Activated CD4-positive, alpha-beta T cell treated with anti-CD3 and anti-CD28 coated beads, Interleukin-2, amount 50 U/mL, for 1 hour (primary cell): ENCODE results near the gene BAZ2B.

Experiments
- DNase-seq: peaks from one replicate; pipeline ENCODE4 v3.0.0-alpha.2; 2020

BAZ2B gene

DNA sequence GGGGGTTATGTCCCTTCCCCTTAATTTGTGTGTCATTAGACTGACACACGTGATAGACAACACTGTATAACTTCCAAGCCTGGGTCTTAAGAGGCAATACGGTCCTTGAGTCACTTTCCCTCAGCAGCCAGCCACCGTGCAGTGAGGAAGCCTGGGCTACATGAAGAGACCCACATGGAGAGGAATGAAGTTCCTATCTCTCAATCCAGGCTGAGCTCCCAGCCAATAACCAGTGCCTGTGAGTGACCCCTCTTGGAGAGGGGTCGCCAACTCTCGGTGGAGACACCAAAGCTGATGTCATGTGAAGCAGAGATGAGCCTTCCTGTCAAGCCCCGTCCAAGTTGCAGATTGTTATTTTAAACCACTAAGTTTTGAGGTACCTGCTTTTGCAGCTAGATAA, 324.2 kb downstream of the BAZ2B start:
- DNase-seq = no peak

DNA sequence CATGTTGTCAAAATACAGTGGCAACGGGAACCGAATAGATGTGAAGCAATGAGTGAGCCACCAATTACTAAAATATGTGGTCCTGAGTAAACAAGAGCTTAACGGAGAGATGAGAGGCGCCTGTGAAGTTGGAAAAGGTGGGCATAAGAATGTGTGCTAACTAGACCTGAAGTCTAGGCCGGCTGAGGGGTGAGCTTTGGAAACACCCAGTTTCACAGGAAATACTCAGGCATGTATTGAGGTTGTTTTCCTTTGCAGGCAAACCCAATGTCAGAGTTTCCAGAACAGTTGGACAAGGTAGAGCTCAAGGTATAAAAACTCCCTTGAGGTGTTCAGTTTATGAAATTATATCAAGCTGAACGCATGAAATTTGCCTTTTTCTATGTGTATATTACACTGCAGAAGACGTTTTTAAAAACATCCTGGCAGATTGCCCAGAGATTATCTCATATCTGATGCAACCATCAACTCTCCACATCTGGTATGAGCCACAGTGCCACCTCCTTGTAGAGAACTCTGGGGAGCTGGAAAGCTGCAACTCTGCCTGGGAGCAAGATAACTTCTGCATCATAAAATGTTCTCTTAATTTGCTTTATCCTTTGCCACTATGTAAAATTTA, 325.9 kb downstream of the BAZ2B start:
- no peak for DNase-seq

DNA sequence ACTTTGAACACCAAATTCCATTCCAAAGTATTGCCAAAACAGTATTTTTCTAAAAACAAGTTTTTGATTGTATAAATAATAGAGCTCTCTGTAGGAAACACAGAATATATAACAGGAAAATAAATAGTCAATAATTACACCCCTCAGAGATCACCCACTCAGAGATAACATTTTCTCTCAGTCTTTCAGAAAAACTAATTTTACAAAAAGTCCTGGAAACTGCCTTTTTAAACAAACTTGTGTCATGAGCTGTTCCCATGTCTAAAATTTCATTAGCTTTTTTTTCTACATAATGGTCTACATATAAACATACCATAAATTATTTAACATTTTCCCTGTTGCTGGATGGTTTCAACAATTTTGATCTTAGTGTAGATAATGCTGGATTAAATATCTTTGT, 328.6 kb downstream of the BAZ2B start:
- DNase-seq = no peak

DNA sequence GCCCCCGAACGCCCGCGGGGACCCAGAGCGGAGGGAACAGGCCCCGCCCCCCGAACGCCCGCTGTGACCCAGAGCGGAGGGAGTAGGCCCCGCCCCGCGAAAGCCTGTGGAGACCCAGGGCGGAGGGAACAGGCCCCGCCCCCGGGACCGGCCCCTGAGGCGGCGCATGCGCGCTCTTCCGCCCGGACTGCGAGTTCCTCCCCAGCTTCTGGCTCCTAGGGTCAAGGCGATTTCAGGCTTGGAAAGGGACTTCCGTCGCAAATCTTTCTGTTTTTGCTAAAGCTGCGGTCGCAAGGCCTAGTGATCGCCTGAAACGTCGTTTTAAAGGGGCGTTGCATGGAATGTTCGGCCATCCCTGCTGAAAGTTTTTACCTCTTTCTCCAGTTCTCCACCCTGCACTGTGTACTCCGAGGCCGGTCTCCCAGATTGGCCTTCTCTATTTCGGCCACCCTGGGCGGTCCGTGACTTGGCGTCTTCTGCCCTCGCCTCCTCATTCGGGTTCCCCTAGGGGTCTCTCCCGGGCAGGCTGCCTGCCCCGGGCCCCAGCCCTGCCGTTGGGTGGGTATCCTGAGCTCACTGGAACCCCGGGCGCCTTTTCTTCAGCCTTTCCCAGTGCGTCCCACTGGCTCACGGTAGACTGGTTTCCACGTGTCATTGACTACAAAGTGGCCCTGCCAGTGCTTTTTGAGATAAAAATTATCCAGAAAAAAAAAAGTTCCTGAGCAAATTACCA, 329.5 kb downstream of the BAZ2B start:
- DNase-seq = peak; percentile 98

DNA sequence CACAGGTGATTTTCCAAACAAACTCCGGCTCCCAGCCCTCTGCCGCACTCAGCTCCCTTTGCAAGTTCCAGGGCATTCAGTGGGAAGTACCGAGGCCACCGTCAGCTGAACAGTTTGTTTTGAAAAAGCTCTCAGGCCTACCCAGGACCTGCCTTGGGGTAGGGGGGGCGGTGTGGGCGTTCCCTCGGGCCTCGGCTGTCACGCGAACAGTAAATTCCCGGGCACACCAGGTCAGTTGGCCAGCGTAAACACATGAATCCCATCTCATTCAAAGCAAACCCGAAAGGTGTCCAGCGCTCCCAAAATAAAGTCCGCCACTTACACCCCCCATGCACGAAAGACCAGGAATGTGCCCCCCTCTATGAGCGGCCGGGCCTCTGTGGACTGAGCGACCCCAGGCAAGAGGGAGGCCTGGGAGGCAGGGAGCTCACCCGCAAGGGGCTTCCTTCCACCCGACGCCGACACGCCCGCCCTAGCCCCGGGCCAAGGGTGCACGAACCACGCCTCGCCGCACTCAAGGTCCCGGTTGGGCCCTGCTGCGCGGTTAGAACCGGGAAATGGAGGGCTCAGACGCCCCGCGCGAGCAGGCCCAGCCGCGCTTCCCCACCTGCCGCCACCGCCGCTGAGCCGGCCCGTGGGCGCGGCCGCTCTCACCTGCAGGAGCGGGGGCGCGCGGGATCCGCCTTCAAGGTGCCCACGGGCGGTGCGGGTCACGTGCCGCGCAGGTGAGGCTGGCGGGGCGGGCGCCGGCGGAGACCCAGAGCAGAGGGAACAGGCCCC, 330.2 kb downstream of the BAZ2B start, which contains the start of gene WDSUB1:
Gene WDSUB1 (minus strand): TSS at position 775 of the 780 bp plus-strand sequence. CDS start 3,634 bp downstream, outside the sequence.
- peak; percentile 12 for DNase-seq

DNA sequence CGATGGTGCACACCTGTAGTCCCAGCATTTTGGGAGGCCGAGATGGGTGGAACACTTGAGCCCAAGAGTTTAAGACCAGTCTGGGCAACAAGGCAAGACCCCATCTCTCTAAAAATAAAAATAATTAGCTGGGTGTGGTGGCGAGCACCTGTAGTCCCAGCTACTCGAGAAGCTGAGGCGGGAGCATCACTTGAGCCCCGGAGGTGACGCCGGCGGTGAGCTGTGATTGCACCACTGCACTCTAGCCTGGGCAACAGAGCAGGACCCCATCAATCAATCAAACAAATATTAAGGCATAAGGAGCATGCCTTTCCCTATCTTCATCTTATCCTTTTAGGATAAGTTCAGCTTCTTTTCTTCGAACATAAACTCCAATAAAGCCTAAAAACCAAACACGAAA, 330.9 kb downstream of the BAZ2B start:
- no peak for DNase-seq

DNA sequence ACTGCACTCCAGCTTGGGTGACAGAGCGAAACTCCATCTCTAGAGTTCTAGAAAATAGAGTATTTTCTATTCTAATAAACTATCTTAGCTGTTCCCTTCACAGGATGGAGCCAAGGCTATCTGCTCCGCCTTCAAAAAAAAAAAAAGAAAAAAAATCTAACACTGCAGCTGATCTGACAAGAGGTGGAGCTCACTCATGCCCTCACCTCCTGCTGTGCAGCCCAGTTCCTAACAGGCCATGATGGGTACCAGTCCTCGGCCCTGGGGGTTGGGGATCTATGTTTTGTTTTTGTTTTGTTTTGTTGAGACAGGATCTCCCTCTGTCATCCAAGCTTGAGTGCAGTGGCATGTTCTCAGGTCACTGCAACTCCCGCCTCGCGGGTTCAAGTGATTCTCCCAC, 332.8 kb downstream of the BAZ2B start:
- no peak for DNase-seq

DNA sequence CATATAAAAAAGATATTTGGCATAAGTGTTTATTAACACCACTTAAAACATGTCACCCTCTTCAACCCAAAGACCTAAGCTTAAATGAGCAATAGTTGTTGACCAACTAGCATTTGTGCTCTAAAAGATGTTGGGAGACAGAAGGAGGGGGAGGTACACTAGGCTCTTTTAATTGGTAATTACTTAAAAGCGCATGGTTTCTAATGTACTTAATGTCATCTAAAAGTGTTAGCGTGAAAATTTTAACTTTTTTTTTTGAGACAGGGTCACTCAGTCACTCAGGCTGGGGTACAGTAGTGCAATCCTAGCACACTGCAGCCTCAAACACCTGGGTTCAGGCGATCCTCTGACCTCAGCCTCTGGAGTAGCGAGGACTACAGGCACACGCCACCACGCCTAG, 335.3 kb downstream of the BAZ2B start:
- no peak for DNase-seq

DNA sequence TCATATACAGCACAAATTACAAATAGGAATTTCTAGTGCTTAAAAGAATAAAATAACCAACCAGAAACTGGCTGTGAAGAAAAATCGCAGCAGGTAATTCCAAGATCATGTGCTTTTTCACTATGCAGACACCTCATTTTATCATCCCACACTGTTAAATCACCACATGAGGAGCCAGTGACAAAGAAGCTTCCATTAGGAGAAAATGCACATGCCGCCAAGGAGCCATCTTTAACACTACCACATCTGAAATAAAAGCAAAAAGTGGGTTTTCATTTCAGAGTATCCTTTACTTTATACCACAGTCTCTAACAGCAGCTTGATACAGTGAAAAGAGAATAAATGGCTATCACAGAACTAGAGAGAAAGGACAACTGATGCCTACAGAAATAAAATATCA, 336.6 kb downstream of the BAZ2B start:
- no peak for DNase-seq

DNA sequence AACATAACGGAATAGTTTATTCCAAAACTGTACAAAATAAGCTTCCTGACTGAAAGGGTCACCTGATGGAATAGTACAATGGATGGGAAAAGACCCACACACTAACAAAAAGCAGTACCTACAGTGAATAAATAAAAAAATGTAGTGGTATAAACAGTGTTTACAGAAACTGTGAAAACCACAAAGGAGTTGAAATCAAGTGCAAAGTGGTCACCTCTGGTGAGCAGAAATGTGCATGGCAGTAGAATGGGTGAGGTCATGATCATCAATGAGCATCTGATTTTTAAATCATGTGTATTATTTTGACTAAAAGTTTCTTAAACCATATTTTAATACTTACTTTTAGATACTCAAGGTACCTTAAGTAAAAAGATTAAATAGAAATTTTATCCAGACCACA, 341.2 kb downstream of the BAZ2B start:
- DNase-seq = no peak

DNA sequence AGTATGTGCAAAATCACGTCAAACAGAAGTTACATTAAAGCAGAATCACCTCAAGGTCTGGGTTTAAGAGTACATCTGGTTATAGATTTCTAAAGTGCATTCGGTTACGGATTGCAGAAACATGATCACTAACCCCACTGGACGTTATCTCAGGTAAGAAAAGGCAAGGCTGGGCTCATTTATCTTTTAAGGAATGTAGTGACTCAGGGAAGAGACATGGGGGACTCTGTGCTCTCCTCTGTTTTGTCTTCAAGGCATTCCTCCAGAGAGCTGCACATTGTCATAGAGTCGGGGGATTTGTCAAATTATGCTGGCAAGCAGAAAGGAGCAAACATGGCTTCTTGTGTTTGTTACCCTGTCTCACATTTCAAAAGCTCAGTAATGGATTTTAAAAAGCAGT, 344.2 kb downstream of the BAZ2B start:
- no peak for DNase-seq

DNA sequence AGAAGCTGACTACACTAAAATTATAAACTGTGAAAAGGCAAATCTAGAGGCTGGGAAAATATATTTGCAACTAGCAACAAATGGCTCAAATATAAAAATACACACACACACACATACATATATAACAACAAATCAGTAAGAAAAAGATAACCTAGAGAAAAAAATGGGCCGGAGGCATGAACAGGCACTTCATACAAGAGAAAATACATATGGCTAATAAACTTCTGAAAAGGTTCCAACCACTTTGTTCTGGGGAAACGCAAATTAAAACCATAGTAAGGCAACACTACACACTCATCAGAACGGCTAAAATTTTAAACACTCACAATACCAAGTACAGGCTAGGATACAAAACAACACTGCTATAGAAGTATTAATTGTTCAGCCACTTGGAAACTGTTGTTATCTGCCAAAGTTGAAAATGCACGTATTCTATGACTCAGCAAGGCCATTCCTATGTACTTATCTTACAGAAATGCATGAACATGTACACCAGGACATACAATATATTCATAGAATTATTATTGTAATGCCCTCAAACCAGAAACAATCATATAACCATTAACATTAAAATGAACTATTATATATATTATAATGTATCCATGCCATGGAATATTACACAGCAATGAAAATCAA, 345.5 kb downstream of the BAZ2B start:
- no peak for DNase-seq
